GM20431 (cell line): ENCODE results near the gene BNC1.

ENCODE experiments used
- in situ Hi-C: fragments of 300-500 bp; cut with MseI, MboI; formaldehyde crosslinking; loops from one replicate; pipeline ENCODE4 v1.15.0; 2020; ENCODE audit warnings: low sequenced_read_pairs; ENCODE audit not compliant: unreplicated experiment

The BNC1 gene

GRCh38 chr15:83295417-83295816 lies 11.0 kb upstream of the BNC1 start:
- in situ Hi-C loops, result no loop called here

GRCh38 chr15:83293201-83293600 lies 8.7 kb upstream of the BNC1 start:
- in situ Hi-C loops, result no loop called here

- in situ Hi-C loops, result no loop called here
Measured at GRCh38 chr15:83292317-83292716, 7.9 kb upstream of the BNC1 start.

- in situ Hi-C loops, result no loop called here
Measured at GRCh38 chr15:83290236-83290635, 5.8 kb upstream of the BNC1 start.

- in situ Hi-C loops, result no loop called here
Measured at GRCh38 chr15:83289160-83289559, 4.7 kb upstream of the BNC1 start.

- in situ Hi-C loops, result no loop called here
Measured at GRCh38 chr15:83288381-83288801, 3.9 kb upstream of the BNC1 start.

GRCh38 chr15:83287541-83288027 lies 3.1 kb upstream of the BNC1 start:
- in situ Hi-C loops, result no loop called here

- in situ Hi-C loops, result no loop called here
Measured at GRCh38 chr15:83285979-83286553, 1.6 kb upstream of the BNC1 start.

- in situ Hi-C loops, result no loop called here
Measured at GRCh38 chr15:83285284-83285978, 967 bp upstream of the BNC1 start.

- in situ Hi-C loops, result no loop called here
Measured at GRCh38 chr15:83283813-83284558, 478 bp downstream of the BNC1 start.

- in situ Hi-C loops, result no loop called here
Measured at GRCh38 chr15:83283138-83283812, 1.2 kb downstream of the BNC1 start.

GRCh38 chr15:83282776-83283137 lies 1.7 kb downstream of the BNC1 start:
- in situ Hi-C loops, result no loop called here

GRCh38 chr15:83282141-83282540 lies 2.3 kb downstream of the BNC1 start:
- in situ Hi-C loops, result no loop called here

GRCh38 chr15:83278191-83278590 lies 6.3 kb downstream of the BNC1 start:
- in situ Hi-C loops, result no loop called here

- in situ Hi-C loops, result no loop called here
Measured at GRCh38 chr15:83276661-83277060, 7.8 kb downstream of the BNC1 start.

- in situ Hi-C loops, result no loop called here
Measured at GRCh38 chr15:83275412-83275811, 9.1 kb downstream of the BNC1 start.

- in situ Hi-C loops, result loop anchor here (25.0 kb wide), 2 partner anchors 117 to 292 kb away; no protein-coding TSS in a partner anchor
Measured at GRCh38 chr15:83270176-83270575, 14.3 kb downstream of the BNC1 start.

- in situ Hi-C loops, result loop anchor here (25.0 kb wide), 2 partner anchors 119 to 294 kb away; no protein-coding TSS in a partner anchor
Measured at GRCh38 chr15:83268147-83268546, 16.3 kb downstream of the BNC1 start.

GRCh38 chr15:83262594-83263315 lies 21.7 kb downstream of the BNC1 start:
- in situ Hi-C loops, result loop anchor here (25.0 kb wide), 2 partner anchors 125 to 300 kb away; no protein-coding TSS in a partner anchor

GRCh38 chr15:83262181-83262580 lies 22.3 kb downstream of the BNC1 start:
- in situ Hi-C loops, result loop anchor here (25.0 kb wide), 2 partner anchors 125 to 300 kb away; no protein-coding TSS in a partner anchor
